HG02623 (cell line): Measurements from ENCODE around the gene SLC2A9.

Experiments
- ATAC-seq: cut with Tn5 transposase; IDR thresholded peaks from one replicate; pipeline ENCODE4 v1.9.1; 2021; ENCODE audit warnings: moderate library complexity; ENCODE audit not compliant: unreplicated experiment

Gene SLC2A9

GRCh38 chr4:10020871-10021652, at the start of gene SLC2A9:
Gene SLC2A9 (minus strand): TSS chr4:10021497. CDS start chr4:10021429, 68 bp downstream.
- no peak for ATAC-seq

- no peak for ATAC-seq
Measured at GRCh38 chr4:10069075-10069642, 47.9 kb upstream of the SLC2A9 start.

- no peak for ATAC-seq
Measured at GRCh38 chr4:10066670-10067651, 45.7 kb upstream of the SLC2A9 start.

- no peak for ATAC-seq
Measured at GRCh38 chr4:10066206-10066605, 44.9 kb upstream of the SLC2A9 start.

- ATAC-seq = no peak
Measured at GRCh38 chr4:10063544-10064300, 42.4 kb upstream of the SLC2A9 start.

- ATAC-seq = no peak
Measured at GRCh38 chr4:10061650-10062415, 40.5 kb upstream of the SLC2A9 start.

GRCh38 chr4:10058371-10058770, 37.1 kb upstream of the SLC2A9 start:
- no peak for ATAC-seq

- ATAC-seq = no peak
Measured at GRCh38 chr4:10057023-10057395, 35.7 kb upstream of the SLC2A9 start.

- ATAC-seq = no peak
Measured at GRCh38 chr4:10056334-10057022, 35.2 kb upstream of the SLC2A9 start.

GRCh38 chr4:10055871-10056270, 34.6 kb upstream of the SLC2A9 start:
- ATAC-seq = no peak

- ATAC-seq = no peak
Measured at GRCh38 chr4:10054571-10055041, 33.3 kb upstream of the SLC2A9 start.

GRCh38 chr4:10053635-10054453, 32.5 kb upstream of the SLC2A9 start:
- ATAC-seq = no peak

- no peak for ATAC-seq
Measured at GRCh38 chr4:10051517-10052135, 30.3 kb upstream of the SLC2A9 start.

- ATAC-seq = no peak
Measured at GRCh38 chr4:10050721-10051120, 29.4 kb upstream of the SLC2A9 start.

GRCh38 chr4:10050261-10050661, 29.0 kb upstream of the SLC2A9 start:
- ATAC-seq = no peak

- ATAC-seq = no peak
Measured at GRCh38 chr4:10048941-10049697, 27.8 kb upstream of the SLC2A9 start.

GRCh38 chr4:10047967-10048366, 26.7 kb upstream of the SLC2A9 start:
- ATAC-seq = no peak
